Effector CD4-positive, alpha-beta T cell (primary cell): ENCODE results near the gene COL2A1.

Experiments used
- DNase-seq: peaks from one replicate; pipeline ENCODE4 v3.0.0-alpha.2; 2020

COL2A1 gene

GRCh38 chr12:48009471-48009870 lies 5.2 kb upstream of the COL2A1 start:
- DNase-seq, result no peak

- no peak for DNase-seq
Observed at GRCh38 chr12:48008950-48009349, 4.7 kb upstream of the COL2A1 start.

- DNase-seq, result no peak
Observed at GRCh38 chr12:48008349-48008748, 4.1 kb upstream of the COL2A1 start.

GRCh38 chr12:48007206-48007605 lies 2.9 kb upstream of the COL2A1 start:
- DNase-seq, result no peak

- DNase-seq, result no peak
Observed at GRCh38 chr12:48005750-48006021, 1.4 kb upstream of the COL2A1 start.

- DNase-seq, result no peak
Observed at GRCh38 chr12:48005001-48005749, 899 bp upstream of the COL2A1 start.

GRCh38 chr12:48003226-48004052 lies 837 bp downstream of the COL2A1 start:
- DNase-seq, result no peak

- DNase-seq, result no peak
Observed at GRCh38 chr12:48002773-48003218, 1.5 kb downstream of the COL2A1 start.

- DNase-seq, result no peak
Observed at GRCh38 chr12:48002414-48002730, 1.9 kb downstream of the COL2A1 start.

- DNase-seq, result no peak
Observed at GRCh38 chr12:48001505-48002413, 2.5 kb downstream of the COL2A1 start.

- no peak for DNase-seq
Observed at GRCh38 chr12:48000878-48001504, 3.3 kb downstream of the COL2A1 start.

- DNase-seq, result no peak
Observed at GRCh38 chr12:47999816-48000215, 4.5 kb downstream of the COL2A1 start.

- no peak for DNase-seq
Observed at GRCh38 chr12:47997321-47997720, 7.0 kb downstream of the COL2A1 start.

- no peak for DNase-seq
Observed at GRCh38 chr12:47995981-47996401, 8.3 kb downstream of the COL2A1 start.

- no peak for DNase-seq
Observed at GRCh38 chr12:47993491-47993890, 10.8 kb downstream of the COL2A1 start.

- no peak for DNase-seq
Observed at GRCh38 chr12:47992776-47993175, 11.5 kb downstream of the COL2A1 start.

- no peak for DNase-seq
Observed at GRCh38 chr12:47991106-47992061, 12.9 kb downstream of the COL2A1 start.

GRCh38 chr12:47990351-47991105 lies 13.7 kb downstream of the COL2A1 start:
- no peak for DNase-seq

GRCh38 chr12:47989666-47990065 lies 14.6 kb downstream of the COL2A1 start:
- no peak for DNase-seq

GRCh38 chr12:47989023-47989417 lies 15.3 kb downstream of the COL2A1 start:
- DNase-seq, result no peak
